Measurements from ENCODE around the gene PCNT. TPM values are rescaled to one million over a fixed set of nuclear protein-coding genes. Genes with fewer than 3 reads are reported as not detected.

PCNT gene
- total and polyA plus RNA-seq, 2 donors (not counting 1 experiment from before 2014, with no cell fraction given) = 20.3 to 58.1 TPM

DNA sequence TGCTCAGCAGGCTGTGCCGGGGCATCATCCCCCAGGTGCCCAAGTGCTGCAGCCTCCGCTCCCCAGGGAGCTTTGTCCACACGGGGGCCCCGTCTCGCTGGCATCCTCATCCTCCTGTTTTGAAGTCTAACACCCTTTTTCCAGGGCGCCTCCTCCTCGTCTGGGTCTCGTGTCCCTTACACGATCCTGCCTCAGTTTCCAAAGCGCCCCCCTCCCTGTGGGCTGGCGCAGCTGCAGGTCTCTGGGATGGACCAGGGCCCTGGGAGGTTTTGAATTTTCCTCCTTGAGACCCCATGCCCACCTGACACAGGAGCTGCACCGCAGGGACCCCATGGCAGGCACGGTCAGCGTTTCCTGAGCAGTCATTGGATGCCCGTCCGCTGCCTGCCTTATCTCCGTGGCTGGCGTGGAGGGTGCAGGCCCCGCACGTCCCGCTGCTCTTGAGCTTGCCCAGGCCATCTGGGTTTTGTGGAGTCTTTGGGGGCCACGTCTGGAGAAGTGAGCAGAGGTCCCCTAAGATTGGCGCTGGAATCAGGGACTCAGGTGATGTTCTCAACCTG, 97.3 kb downstream of the PCNT start:
- peaks cover 0 to 30% of the 10 kb centered on the region in 2 experiments for H3K36me3 ChIP-seq (replicated peaks in 1 of 2; ENCODE audit: control extremely low read depth in 1 of 2, control insufficient read depth in 1 of 2, extremely low read depth in 1 of 2, insufficient read depth in 2 of 2, low read length in 1 of 2)
- no peak overlapping the region for H3K27ac ChIP-seq (ENCODE audit: low read length in 2 of 2)
- peaks cover 2% of the 10 kb centered on the region for H3K4me1 Mint-ChIP-seq
- no peaks in the 10 kb centered on the region for H3K27me3 Mint-ChIP-seq
- no peaks in the 10 kb centered on the region for H3K9me3 ChIP-seq (ENCODE audit: control extremely low read depth in 1 of 3, control insufficient read depth in 2 of 3, insufficient read depth in 1 of 3, low read length in 2 of 3)
- intact Hi-C loops (cut with micrococcal nuclease) = no loop called here
- ATAC-seq (ENCODE audit: low read depth) (no peak), DNase-seq (no peak)
- H3K27me3 ChIP-seq (replicated peaks in 1 of 4; ENCODE audit: control extremely low read depth in 1 of 4, control insufficient read depth in 3 of 4, insufficient read depth in 4 of 4, low read length in 3 of 4) = no peaks in the 10 kb centered on the region
- no peak overlapping the region for H3K4me3 ChIP-seq (ENCODE audit: control extremely low read depth in 1 of 5, extremely low read depth in 1 of 5, insufficient read depth in 1 of 5, low read depth in 2 of 5, low read length in 4 of 5)
- no peak overlapping the region for H3K27ac Mint-ChIP-seq
- H4K20me1 ChIP-seq (ENCODE audit: control insufficient read depth, insufficient read depth, low read length, poor library complexity, severe bottlenecking) = no peaks in the 10 kb centered on the region
- no peaks in the 10 kb centered on the region for H3K79me2 ChIP-seq (ENCODE audit: control insufficient read depth, insufficient read depth, low read length)
- ChIA-PET CTCF (no interaction called here), POLR2A (no interaction called here)
- no peaks in the 10 kb centered on the region for H3K4me1 ChIP-seq (ENCODE audit: control insufficient read depth in 2 of 2, insufficient read depth in 2 of 2, low read length in 2 of 2)
- TF ChIP-seq EZH2 (IDR thresholded peaks at IDR 0.05; ENCODE audit: borderline replicate concordance, insufficient read depth, low read depth, low read length, poor library complexity, severe bottlenecking) = no peak
- TF ChIP-seq, protein P1, sequence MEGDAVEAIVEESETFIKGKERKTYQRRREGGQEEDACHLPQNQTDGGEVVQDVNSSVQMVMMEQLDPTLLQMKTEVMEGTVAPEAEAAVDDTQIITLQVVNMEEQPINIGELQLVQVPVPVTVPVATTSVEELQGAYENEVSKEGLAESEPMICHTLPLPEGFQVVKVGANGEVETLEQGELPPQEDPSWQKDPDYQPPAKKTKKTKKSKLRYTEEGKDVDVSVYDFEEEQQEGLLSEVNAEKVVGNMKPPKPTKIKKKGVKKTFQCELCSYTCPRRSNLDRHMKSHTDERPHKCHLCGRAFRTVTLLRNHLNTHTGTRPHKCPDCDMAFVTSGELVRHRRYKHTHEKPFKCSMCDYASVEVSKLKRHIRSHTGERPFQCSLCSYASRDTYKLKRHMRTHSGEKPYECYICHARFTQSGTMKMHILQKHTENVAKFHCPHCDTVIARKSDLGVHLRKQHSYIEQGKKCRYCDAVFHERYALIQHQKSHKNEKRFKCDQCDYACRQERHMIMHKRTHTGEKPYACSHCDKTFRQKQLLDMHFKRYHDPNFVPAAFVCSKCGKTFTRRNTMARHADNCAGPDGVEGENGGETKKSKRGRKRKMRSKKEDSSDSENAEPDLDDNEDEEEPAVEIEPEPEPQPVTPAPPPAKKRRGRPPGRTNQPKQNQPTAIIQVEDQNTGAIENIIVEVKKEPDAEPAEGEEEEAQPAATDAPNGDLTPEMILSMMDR (IDR thresholded peaks at IDR 0.05) = no peak
- WGBS (ENCODE audit: insufficient coverage) = 97% methylated on average over 23 of the region's 23 CpGs
- H3K9ac ChIP-seq (ENCODE audit: low read length) = no peak overlapping the region
- H3K4me2 ChIP-seq (replicated peaks; ENCODE audit: low read depth, low read length, poor library complexity, severe bottlenecking) = no peak overlapping the region
- no peak overlapping the region for H3K4me3 Mint-ChIP-seq
- H3K9me3 Mint-ChIP-seq (ENCODE audit: insufficient read depth) = no peaks in the 10 kb centered on the region
- no peak overlapping the region for H2AFZ ChIP-seq (ENCODE audit: insufficient read depth, low read depth, low read length, poor library complexity, severe bottlenecking)

DNA sequence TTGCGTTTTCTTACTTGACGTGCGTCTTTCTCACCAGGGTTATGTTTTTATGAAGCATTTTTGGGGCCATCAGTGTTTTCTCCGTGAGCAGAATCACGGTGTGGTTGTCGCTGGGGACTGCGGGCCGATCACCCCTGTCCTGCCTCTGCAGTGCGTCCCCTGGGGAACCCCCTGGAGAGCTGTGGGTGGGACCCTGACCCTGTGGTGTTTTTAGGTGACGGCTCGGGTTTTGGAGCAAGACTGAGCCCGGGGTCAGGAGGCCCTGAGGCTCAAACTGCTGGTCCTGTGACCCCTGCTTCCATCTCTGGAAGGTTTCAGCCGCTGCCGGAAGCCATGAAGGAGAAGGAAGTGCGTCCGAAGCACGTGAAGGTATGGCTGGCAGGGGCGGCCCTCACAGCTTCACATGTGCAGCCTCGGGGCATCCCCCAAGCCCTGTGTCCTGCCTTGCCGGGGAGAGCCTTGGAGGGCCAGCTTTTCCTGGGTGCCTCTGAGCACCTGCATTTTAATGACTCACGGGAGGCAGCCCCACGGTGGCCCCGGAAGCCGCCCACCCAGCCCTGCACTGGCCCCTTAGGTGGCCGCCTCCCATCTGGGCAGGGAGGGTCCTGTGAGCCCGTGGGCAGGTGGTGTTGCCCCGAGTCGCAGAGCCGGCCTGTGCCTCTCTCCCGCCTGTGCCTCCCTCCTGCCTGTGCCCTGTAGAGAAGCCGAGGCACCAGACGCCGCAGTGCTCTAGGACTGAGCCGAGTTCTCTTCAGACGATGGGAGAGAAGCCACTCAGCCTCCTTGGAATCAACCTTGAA, 98.0 kb downstream of the PCNT start:
- Mint-ChIP-seq H3K27me3 (no peaks in the 10 kb centered on the region), H3K4me3 (no peak overlapping the region), H3K27ac (no peak overlapping the region), H3K4me1 (peaks cover 2% of the 10 kb centered on the region), H3K9me3 (ENCODE audit: insufficient read depth) (no peaks in the 10 kb centered on the region)
- no peaks in the 10 kb centered on the region for H4K20me1 ChIP-seq (ENCODE audit: control insufficient read depth, insufficient read depth, low read length, poor library complexity, severe bottlenecking)
- no peaks in the 10 kb centered on the region for H3K9me3 ChIP-seq (ENCODE audit: control extremely low read depth in 1 of 3, control insufficient read depth in 2 of 3, insufficient read depth in 1 of 3, low read length in 2 of 3)
- H3K4me2 ChIP-seq (replicated peaks; ENCODE audit: low read depth, low read length, poor library complexity, severe bottlenecking) = no peak overlapping the region
- no peak overlapping the region for H2AFZ ChIP-seq (ENCODE audit: insufficient read depth, low read depth, low read length, poor library complexity, severe bottlenecking)
- 96% methylated on average over 34 of the region's 35 CpGs for WGBS (ENCODE audit: insufficient coverage)
- CTCF ChIA-PET = no interaction called here
- H3K79me2 ChIP-seq (ENCODE audit: control insufficient read depth, insufficient read depth, low read length) = no peaks in the 10 kb centered on the region
- intact Hi-C loops (cut with micrococcal nuclease) = no loop called here
- H3K4me1 ChIP-seq (ENCODE audit: control insufficient read depth in 2 of 2, insufficient read depth in 2 of 2, low read length in 2 of 2) = no peaks in the 10 kb centered on the region
- peaks cover 0 to 29% of the 10 kb centered on the region in 2 experiments for H3K36me3 ChIP-seq (replicated peaks in 1 of 2; ENCODE audit: control extremely low read depth in 1 of 2, control insufficient read depth in 1 of 2, extremely low read depth in 1 of 2, insufficient read depth in 2 of 2, low read length in 1 of 2)
- H3K9ac ChIP-seq (ENCODE audit: low read length) = no peak overlapping the region
- H3K27ac ChIP-seq (ENCODE audit: low read length in 2 of 2) = no peak overlapping the region
- no peak for ATAC-seq (ENCODE audit: low read depth)
- no peak overlapping the region for H3K4me3 ChIP-seq (ENCODE audit: control extremely low read depth in 1 of 5, extremely low read depth in 1 of 5, insufficient read depth in 1 of 5, low read depth in 2 of 5, low read length in 4 of 5)
- no peak for DNase-seq
- POLR2A ChIA-PET = no interaction called here
- no peaks in the 10 kb centered on the region for H3K27me3 ChIP-seq (replicated peaks in 1 of 4; ENCODE audit: control extremely low read depth in 1 of 4, control insufficient read depth in 3 of 4, insufficient read depth in 4 of 4, low read length in 3 of 4)
- TF ChIP-seq, protein P1 (IDR thresholded peaks at IDR 0.05) = no peak
- no peak for TF ChIP-seq EZH2 (IDR thresholded peaks at IDR 0.05; ENCODE audit: borderline replicate concordance, insufficient read depth, low read depth, low read length, poor library complexity, severe bottlenecking)

All from B cell (primary cell).